Left forelimb (tissue), 1 donor: ENCODE measurements around the gene SEC22C.

Source experiments
- DNase-seq: peaks from one replicate; pipeline ENCODE4 v3.0.0-alpha.2; 2018; ENCODE audit warnings: low spot score

SEC22C gene

DNA sequence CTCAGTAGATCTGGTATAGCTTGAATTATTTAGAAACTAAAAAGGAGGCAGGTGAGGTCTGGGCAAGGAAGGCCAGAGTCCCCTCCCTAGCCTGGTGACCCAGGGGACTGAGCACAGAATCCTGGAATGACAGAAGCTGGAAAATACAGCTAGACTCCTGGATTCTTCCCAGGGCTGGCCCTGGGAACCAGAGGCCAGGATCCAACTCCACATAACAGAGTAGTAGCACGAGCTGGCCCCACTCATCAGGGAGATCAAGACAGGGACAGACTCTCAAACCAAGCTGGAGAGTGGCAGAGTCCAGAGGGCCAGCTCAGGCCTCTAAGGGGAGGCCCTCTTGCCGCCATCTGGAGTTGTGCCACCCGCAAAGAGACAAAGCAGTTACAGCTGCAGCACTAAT lies 68.6 kb downstream of the SEC22C start:
- no peak for DNase-seq

DNA sequence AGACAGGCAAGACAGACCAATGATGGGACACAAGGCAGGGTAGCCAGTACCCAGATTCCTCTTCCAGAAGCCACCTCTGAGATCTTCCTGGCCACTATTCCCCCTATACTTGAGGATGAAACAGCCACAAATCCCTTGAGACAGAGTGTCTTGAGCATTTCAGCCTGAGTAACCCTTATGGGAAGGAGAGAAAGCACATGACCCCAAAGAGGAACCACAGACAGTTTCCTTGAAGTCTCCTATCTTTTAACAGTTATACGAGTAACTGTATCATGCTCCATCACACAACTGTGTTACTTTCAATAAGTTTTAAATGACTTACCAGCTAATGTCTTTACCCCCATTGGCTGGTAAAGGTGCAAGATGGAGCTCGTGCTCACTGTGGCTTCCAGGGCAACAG lies 70.0 kb downstream of the SEC22C start:
- no peak for DNase-seq

DNA sequence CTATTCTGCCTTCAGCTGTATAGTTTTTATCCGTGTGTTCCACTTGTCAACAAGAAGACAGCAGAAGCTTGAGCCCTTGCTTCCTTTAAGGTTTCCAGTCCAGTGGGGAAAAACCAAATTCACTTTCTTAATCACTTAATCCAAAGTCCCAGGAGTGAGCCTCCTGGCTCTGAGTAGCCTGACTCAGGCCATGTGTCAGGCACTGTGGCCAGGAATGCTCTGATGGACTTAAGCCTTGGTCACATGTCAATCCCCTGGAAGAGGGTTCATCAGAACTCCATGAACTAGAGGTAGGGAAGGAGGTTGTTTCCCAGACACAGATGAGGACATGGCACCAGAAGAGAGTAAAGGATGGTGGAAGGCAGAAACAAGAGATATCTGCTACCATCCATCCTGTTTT lies 70.6 kb downstream of the SEC22C start:
- no peak for DNase-seq

DNA sequence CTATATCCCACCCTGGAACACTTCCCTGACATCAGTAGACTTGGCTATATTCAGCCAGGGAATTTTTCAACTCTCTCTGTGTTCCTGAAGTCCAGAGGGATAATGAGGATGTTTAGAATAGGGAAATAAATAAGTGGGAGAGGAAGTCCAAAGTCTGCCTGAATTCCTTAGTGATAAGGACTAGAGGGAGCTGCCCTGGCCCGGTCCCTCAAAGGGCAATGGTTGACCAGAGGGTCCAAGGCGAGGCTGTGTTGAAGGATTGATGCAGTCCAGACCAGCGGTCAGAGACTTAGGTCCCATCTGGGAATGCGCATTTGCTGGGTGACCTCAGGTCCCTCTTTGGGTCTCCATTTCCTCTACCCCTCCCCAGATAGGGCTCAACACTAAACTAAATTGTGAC lies 71.4 kb downstream of the SEC22C start:
- no peak for DNase-seq

DNA sequence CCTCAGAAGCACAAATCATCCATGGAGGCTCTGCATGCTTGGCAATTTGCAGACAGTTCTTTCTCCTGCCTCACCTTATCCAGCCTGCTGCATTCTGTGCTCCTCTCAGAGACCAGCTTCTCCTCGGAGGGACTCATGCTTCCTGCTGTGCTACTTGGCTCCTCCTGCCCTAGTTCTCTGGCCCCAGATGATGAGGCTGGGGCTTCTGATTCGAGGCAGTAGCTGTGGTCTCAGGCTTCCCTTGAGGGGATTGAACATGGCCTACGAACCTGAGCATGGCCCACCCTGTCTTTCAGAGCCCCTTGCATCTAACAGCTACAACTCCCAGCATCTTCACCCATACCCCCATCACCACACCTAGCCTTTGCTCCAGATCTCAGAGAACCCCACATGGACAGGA lies 72.7 kb downstream of the SEC22C start:
- DNase-seq, result no peak

DNA sequence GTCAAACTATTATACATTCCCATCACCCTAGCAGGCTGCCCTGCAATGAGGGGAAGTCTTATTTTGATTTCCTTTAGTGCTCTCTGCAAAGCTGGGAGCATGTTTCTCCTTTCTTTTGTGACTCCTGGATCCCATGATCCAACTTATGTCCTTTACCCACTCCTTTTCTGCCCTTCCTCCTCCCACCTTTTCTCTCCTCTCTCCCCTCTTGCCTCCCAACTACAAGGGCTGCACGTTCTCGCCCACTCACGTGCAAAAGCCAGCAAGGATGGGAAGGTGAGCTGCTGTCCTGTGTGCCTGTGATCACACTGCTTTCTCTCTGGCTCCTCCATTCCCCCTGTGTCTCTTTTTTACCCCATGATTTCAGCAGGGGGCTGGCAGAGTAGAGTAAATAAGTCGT lies 73.2 kb downstream of the SEC22C start:
- no peak for DNase-seq

DNA sequence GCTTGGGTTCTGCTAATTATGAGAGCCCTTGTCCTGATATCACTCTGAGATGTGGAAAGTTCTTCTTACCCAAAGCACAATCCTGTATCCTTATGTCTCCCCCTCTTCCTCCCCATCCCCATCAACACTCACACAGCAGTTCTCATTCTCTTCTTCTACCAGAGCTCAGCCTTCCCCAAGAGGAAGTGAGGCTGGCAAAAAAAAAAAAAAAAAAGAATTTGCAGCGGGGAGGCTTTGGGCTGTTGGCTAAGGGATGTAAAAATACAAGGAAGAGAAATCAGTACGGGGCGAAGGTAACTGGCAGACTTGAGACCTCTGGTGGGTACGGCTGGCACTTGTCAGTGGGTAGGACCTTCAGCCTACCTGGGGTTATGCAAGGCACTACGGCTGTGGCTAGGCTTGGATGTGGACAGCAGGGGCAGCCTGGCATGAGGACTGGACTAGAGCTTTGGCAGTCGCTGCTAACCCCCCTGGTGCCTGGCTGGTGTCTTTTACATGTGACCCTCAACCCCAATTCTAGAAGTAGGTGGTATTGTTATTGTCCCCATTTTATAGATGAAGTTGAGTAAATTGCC lies 73.9 kb downstream of the SEC22C start:
- peak; percentile 14 for DNase-seq

DNA sequence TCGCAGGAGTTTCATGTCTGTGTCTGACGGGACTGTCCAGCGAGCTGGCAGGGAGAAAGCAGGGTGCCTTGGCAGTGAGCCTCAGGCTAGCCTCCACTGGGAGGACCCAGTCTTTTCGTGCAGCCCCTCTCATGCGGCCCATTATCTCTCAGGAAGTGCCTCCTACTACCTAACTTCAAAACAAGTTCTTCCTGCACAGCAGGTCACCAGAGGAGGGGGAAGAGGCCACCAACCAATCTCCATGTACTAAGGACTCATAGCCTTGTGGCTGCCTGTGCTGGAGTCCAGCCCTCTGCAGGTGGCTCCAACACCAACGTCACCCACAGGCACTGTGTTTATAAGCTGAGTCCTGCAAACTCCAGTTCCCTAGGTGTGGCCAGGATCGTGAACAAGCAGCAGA lies 74.5 kb downstream of the SEC22C start:
- peak; percentile 23 for DNase-seq

DNA sequence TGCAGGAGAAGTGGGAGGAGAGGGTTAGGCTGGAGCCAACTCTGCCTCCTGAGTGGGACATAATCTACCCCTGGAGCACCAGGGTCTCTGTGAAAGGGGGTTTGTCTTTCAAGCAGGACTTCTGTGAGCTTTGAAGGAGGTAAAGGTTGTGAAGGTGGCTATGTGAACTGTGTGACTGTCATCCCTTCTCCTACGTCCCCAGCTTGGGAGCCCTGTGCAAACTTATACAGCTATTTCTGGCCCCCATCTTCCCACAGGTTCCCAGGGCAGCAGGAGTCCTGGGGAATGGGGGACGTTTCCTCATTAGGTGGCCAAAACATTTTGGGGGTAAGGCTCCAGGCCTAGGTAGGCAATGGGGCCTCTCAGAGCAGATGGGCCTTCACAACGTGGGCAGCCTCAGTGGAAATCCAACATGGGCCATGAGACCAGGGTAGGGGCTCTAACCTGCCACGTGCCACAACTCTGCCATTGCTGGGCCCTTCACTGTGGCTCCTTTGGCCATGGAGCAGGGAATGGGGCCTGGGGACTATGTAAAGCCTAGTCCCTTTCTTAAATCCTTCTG lies 75.8 kb downstream of the SEC22C start:
- DNase-seq, result no peak

DNA sequence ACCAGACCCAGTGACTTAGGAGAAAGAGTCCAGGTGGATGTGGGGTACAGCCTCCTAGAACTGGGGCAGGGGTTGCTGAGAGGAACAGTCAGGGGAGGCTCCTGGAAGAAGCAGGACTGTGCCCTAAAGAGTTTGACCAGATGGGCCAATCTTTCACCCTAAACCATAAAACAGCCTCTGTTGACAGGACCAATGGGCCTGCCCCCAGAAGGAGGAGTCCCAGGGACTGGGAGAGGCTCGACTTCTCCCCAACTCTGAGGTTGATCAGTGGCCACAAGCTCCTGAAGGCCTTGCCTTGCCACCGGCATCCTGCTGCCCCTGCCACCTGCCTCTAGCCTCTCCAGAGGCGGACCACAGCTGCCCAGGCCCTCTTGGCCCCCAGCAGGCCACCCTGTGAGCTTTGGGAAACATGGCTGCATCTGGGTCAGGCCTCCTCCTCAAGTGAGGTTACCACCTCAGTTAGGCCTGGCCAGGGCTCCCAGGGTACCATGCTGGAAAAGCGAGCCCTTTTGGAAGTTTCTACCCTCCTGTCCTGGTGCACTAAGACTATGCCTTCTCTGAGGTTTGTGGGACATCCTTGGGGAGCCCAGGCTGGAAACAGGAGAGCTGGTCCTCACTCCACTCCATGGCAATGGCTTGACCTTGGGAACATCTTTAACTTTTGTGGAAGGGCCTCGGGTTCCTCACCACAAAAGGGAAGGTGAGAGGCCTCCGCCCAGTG lies 76.5 kb downstream of the SEC22C start:
- DNase-seq, result peak; percentile 50

DNA sequence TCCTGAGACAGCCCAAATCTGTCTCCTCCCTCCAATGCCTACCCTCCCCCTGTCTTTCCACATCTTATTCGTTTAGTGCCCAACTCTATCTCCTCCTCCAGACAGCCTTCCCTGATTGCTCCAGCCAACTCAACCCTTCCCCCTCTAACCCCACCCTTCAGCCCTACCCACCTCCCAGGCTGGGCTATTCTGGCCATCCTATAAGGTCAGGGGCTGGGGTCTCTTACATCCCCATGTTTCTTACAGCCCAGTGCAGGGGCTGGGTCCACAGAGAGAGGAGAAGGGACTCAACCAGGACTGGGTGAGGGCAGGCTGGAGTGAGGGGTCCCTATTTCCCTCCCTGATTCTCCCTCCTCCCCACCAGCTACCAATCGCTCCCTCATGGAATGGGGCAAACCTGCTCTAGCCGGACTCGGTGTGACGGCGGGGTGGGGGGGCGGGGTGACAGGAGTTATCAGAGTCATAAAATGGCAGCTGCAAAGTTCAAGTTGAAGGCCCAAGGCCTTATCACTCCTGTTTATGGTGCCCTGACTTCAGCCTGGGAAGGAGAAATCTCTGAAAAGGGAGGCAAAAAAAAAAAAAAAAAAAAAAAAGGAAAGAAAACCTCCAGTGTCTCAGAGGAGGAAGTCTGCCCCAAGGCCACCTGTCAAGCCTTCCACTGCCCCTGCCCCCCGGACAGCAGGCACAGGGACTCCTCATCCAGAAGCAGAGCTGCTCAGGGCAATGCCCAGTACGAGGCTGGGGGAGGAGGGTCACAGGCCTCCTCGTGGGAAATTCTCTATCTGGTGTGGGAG lies 77.2 kb downstream of the SEC22C start:
- peak; percentile 60 for DNase-seq

DNA sequence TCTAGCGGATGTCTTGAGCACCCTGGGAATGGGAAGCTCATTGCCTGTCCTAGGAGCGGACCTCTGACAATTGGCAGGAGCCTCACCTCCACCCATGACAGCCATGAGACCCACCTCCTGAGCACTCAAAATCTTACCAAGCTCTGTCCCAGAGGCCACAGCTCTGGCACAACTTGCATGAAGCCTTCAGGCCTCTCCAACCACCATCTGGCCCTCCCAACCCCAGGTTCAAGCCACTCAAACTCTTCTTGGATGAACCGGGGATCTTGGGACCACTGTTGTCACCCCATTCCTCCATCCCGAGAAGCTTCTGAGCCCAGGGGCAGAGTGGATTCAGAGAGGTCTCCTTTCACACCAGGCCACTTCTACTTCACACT lies 77.8 kb downstream of the SEC22C start:
- DNase-seq, result peak; percentile 49

DNA sequence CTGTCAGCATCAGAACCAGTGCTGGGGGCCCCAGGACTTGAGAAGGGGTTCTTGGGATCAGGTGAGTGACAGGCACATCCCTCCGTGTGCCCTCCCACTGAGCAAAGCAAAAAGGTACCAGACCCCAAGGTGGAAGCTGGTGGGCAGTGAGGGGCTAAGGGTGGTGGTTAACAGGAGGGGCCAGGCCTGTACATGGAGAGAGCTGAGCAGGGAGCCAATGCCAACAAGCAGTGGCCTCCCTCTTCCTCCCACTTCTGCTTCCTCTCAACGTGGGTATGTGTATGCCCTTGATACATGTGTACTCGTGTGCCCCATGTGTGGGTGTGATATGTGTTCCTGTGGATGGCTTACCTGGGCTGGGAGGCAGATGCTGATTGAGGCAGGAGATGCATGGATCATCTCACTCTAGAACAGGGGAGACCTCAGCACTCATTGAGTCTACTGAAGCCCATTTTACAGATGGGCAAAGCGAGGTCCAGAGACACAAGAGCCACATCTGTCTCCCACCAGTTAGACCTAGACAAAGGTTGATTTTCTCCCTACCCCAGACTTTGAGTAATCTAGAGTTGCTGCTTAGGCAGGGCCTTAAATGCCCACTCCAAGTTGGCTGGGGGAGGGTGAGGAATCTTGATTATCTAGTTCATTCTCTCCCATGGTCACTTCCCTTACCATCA lies 78.4 kb downstream of the SEC22C start:
- peak; percentile 55 for DNase-seq

DNA sequence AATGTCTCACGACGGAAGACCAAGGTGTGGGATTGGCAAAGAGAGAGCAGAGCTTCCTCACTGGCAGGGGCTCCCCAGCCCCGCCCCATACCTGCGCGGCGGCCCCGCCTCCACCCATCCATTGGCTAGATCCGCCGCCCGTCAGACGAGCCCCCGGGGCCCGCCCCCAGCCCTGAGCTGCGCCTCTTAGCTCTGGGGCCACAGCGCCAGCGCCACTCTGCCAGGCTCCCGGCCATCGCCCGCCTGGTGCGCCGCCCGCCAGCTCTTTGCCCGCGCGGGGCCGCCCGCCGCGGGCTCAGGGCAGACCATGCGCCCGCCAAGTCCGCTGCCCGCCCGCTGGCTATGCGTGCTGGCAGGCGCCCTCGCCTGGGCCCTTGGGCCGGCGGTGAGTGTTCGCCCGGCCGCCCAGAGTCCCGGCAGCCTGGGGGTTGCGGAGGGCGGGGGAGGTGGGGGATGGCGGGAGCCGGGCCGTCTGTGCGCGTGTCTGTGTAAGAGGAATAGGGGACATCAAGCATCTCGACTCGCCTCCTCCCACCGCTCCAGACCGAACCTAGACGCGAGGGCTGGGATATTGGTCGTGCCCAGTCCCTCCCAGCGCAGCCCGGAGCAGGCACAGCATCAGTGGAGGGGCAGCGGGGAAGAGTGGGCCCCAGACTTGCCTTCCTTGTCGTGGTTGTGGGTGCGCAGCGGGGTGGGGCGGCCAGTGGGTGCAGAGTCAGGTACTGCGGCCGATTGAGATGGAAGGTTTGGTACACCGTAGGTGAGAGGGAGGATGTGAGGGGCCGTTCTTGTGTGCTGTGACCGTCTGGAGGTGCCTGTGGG lies 79.1 kb downstream of the SEC22C start, which contains the start of gene VIPR1:
Gene VIPR1 (plus strand): TSS at position 215 of the 822 bp plus-strand sequence. CDS start 93 bp downstream, at position 308.
- DNase-seq, result peak; percentile 62

DNA sequence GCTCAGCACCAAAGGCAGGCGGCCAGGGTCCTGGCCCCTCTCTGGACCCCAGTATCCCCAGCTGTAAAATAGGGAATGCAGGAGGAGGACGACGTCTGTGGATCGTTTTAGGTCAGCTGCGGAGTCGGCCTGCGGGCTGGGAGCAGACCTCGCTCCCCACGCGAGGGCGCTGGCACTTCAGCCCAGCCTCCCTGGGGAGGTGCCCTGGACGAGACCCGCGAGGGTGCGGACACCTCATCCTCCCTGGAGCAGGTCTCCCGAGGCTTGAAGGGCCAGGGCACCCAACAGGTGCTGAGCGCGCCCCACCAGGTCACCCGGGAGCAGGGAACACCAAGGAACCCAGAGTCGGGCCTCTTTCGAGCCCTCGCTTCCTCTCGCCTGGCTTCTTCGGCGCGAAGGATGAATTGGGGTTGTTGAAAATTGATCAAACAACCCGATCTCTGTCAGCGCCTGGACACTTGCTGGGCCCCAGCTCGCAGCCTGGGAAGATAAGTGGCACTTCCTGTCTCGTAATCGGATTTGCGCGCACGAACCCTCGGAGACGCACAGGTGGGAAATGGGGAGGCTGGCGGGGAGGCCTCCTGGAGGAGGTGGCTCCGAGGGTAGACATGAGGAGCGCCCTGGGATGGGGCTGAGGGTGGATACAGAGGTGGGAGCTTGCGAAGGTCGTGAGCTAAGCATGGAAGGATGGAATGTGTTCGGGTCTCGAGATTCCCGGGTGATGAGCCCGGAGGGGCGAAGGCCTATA lies 79.9 kb downstream of the SEC22C start:
- peak; percentile 61 for DNase-seq

DNA sequence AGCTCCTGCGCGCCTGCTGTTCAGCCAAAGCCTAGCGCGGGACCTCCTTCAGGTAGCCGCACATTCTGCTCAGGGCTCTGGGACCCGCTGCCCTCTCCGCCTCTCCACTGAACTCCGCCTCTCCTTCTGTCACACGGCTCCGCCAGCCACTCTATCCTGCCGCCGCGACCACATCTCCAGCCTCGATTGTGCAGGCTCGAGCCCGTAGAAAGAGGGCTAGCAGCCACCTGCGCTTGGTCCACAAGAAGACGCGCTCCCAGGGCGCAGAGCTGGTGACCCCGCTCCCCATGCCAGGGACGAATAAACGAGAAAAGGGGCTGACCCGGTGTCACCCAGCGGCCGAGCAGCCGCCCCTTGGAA lies 80.5 kb downstream of the SEC22C start:
- peak; percentile 57 for DNase-seq

DNA sequence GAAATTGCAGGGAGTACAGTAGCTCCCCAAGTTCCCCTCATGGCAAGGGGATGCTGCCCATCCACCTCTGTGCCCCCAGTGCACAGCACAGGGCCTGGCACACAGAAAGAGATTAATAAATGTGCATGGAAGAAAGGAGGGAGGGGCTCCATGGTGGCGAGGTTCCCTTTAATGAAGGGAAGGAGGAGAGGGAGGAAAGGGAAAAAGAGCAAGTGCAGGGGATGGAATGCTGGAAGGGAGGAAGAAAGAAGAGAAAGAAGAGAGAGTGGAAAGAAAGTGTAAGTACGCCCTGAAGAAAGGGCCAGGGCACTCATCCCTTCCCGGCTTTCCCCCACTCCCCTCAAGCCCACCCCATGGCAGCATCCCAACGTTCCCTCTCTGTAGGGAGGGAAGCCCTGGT lies 80.9 kb downstream of the SEC22C start:
- no peak for DNase-seq

DNA sequence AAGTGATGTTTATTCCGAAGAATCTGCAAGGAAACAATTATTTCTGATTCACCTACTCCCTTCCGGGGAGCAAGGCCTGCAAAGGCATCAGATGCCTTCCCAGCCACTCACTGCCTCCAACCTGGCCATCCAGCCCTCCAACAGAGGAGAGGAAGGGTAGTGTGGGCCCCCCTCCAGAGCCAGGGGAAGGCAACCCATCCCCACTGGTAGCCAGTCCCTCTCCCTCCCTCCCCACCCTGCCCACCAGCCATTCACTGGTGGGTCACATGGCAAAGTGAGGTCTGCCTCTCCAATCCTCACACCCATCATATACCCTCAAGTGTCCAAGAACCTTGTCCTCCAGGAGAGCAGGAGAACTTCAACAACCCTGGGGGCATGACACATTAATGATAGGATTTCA lies 81.7 kb downstream of the SEC22C start:
- DNase-seq, result peak; percentile 25

DNA sequence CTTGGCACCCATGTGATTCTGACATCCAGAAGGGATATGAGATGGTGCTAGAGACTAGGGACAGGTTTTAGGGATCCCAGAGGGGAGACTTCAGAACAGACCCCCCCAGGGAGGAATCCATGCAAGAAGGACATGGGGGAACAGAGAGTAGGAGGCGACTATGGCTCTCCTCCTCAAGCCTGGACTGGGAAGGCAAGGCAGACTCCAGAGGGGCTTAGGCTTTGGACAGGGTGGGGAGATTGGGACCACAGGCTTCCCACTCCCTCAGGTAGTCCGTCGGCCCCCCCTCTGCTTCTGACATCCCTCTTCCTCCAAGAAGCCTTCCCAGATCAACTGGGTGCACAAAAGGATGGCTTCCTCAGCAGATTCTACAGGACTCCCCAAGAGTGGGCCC lies 82.3 kb downstream of the SEC22C start:
- DNase-seq, result no peak

DNA sequence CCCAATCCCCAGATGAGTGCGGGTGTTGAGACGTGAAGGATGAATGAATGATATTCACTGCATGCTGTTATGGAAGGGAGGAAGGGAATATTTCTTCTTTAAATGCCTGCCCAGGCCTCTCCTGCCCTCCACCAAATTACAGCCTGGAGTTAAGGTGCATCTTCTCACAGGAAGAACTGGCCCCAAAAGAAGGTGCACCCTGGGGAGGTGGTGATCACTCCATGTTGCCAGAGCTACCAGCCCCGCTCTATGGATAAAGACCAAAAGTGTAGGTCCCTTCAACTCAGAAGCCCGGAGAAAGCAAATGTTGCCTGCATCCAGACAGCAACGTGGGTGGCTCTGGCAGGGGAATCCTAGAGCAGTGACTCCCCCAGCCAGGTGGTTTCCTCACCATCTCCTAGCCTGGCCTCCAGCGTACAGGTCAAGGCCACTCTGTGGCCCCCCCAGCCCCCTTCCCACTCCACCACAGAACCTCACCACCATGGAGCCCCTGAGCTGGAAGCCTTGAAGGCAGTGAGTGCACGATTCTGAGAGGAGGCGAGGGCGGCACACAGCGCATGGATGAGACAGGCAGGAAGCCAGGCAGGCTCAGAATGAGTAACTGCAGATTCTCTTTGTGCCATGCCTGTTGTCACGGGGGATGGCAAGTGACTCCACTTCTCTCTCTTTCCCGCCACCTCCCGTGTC lies 82.8 kb downstream of the SEC22C start:
- no peak for DNase-seq
